ENCODE results near the gene ENTPD1.
"Not testable (repeated sequence)": the region's sequence is repeated elsewhere in the genome, so short reads cannot be mapped to it uniquely, and the experiment has no call there.

The ENTPD1 gene

DNA sequence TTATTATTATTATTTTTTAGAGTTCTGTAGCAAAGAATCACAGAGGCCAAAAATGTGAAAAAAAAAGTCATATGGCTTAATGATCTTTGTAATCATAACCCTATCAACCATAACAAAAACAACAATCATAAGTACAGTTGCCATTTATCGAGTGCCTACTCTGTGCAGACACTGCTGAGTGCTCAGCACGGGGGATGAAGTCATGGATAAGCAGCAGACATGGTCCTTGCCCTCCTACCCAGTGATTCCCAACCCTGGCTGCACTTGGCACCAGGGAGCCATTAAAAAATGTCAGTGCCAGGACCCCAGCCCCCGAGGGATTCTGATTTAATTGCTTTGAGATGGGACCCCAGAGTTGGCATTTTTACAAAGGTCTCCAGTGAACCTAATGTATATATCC, 38.2 kb downstream of the ENTPD1 start:
- no peak for DNase-seq (ENCODE audit: low read depth, low spot score)

DNA sequence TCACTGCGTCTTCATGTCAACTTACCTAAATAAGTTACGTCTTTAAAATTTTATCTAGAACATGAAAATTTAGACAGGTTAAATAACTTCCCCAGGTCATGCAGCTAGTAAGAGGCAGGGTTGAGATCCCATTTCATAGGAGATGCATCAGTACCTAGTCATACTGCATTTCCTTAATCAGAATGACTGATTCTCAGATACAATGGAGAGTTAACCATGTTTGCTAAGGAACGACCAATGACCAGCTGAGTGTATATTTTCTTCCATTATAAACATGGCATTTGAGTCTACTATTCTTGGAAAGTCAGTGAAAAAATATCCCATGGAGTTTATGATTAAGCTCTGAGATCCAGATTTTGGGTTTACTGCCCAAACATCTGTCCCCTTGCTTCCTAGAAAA, 39.6 kb downstream of the ENTPD1 start:
- DNase-seq (ENCODE audit: low read depth, low spot score): no peak

DNA sequence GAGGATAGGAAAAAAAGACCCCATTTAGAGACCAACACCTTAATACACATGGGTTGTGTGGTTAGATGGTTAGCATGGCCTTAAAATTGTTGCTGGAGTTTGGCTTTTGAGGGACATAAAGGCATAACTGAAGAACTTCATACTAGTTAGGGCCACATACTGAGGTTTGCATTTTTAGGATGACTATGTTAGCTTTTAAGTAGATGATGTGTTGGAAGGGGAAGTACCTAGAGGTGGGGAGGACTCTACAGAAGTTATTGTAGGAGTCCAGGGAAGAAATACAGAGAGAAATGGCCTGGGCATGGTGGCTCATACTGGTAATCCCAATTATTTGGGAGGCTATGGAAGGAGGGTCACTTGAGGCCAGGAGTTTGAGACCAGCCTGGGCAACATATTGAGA, 40.5 kb downstream of the ENTPD1 start:
- DNase-seq (ENCODE audit: low read depth, low spot score): no peak

DNA sequence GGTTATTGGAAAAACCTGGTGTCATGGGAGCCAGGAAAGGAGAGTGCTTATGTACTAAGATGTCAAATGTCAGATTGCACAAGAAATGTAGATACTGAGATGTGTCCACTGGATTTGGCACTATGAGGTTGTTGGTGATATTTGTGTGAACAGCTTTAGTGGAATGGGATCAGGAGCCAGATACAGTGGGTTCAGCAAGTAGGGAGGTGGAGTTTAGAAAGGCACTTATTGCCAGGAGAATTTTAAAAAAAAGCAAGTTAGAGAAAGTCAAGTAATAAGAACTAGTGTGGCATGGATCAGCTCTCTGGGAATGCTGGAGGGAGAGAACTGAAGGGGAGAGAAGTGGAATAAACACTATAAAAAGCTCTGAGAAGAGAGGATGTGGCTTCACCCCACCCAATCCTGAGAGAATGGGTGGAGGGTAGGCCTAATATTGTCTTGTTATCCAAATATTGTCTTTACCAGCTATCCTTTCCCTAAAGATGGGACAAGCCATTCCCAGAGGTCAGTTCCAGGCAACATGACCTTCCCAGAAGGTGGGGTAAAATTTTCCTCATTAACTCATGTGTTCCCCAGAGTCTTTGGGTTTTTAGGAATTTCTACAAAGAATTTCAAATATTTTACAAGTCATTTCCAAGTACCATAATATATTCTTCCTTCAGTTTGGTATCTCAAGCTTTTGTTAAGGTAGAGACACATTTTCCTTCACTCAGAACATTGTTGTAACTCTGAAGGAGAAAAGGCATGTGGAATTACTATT, 42.3 kb downstream of the ENTPD1 start:
- DNase-seq (ENCODE audit: low read depth, low spot score): no peak

DNA sequence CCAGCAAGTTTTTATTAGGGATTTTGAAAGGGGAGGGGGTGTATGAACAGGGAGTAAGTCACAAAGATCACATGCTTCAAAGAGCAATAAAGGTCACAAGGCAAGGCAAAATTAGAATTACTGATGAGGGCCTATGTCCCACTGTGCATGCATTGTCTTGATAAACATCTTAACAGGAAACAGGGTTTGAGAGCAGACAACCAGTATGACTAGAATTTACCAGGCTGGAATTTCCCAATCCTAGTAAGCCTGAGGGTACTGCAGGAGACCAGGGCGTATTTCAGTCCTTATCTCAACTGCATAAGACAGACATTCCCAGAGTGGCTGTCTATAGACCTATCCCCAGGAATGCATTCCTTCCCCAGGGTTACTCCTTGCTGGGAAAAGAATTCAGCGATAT, 44.3 kb downstream of the ENTPD1 start:
- DNase-seq (ENCODE audit: low read depth, low spot score): not testable (repeated sequence)

DNA sequence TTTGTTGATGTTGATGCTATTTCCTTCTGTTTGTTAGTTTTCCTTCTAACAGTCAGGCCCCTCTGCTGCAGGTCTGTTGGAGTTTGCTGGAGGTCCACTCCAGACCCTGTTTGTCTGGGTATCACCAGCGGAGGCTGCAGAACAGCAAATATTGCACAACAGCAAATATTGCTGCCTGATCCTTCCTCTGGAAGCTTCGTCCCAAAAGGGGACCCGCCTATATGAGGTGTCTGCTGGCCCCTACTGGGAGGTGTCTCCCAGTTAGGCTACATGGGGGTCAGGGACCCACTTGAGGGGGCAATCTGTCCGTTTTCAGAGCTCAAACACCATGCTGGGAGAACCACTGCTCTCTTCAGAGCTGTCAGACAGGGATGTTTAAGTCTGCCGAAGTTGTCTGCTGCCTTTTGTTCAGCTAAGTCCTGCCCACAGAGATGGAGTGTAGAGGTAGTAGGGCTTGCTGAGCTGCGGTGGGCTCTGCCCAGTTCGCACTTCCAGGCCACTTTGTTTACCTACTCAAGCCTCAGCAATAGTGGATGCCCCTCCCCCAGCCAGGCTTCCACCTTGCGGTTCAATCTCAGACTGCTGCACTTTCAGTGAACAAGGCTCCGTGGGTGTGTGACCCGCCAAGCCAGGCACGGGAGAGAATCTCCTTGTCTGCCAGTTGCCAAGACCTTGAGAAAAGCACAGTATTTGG, 50.9 kb downstream of the ENTPD1 start:
- DNase-seq (ENCODE audit: low read depth, low spot score): not testable (repeated sequence)

DNA sequence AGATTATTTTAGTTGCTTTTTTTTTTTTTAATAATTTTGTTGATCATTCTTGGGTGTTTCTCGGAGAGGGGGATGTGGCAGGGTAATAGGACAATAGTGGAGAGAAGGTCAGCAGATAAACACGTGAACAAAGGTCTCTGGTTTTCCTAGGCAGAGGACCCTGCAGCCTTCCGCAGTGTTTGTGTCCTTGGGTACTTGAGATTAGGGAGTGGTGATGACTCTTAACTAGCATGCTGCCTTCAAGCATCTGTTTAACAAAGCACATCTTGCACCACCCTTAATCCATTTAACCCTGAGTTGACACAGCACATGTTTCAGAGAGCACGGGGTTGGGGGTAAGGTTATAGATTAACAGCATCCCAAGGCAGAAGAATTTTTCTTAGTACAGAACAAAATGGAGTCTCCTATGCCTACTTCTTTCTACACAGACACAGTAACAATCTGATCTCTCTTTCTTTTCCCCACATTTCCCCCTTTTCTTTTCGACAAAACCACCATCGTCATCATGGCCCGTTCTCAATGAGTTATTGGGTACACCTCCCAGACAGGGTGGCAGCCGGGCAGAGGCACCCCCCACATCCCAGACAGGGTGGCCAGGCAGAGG, 52.8 kb downstream of the ENTPD1 start:
- DNase-seq (ENCODE audit: low read depth, low spot score): not testable (repeated sequence)

DNA sequence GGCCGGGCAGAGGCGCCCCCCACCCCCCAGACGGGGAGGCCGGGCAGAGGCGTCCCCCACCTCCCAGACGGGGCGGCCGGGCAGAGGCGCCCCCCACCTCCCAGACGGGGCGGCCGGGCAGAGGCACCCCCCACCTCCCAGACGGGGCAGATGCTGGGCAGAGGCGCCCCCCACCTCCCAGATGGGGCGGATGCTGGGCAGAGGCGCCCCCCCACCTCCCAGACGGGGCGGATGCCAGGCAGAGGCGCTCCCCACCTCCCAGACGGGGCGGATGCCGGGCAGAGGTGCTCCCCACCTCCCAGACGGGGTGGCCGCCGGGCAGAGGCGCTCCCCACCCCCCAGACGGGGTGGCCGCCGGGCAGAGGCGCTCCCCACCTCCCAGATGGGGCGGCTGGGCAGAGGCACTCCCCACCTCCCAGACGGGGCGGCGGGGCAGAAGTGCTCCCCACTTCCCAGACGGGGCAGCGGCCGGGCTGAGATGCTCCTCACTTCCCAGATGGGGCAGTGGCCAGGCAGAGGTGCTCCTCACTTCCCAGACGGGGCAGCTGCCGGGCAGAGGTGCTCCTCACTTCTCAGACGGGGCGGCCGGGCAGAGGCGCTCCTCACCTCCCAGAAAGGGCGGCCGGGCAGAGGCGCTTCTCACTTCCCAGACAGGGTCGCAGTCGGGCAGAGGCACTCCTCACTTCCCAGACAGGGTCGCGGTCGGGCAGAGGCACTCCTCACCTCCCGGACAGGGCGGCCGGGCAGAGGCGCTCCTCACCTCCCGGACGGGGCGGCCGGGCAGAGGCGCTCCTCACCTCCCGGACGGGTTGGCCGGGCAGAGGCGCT, 53.6 kb downstream of the ENTPD1 start:
- no peak for DNase-seq (ENCODE audit: low read depth, low spot score)

DNA sequence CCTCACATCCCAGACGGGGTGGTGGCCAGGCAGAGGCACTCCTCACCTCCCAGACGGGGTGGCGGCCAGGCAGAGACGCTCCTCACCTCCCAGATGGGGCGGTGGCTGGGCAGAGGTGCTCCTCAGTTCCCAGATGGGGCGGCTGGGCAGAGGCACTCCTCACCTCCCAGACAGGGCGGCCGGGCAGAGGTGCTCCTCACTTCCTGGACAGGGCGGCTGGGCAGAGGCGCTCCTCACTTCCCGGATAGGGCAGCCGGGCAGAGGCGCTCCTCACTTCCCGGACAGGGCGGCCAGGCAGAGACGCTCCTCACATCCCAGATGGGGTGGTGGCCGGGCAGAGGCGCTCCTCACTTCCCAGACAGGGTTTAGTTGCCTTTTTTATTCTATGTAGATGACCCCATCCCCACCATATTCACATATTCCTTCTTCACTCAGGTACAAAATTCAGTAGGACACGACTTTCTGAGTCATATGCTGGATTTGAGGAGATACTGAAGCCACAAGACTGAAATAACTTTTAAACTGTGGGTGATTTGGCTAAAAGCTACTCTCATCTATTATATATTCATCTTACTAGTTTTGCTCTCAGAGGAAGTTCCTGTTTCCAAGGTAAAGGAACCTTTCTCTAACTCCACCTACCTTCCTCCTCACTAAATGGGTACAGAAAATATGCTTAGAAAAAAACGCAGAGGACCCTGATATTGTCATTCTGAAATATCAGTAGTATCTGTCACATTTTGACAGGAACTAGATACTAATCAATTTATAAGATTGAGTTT, 54.4 kb downstream of the ENTPD1 start:
- DNase-seq (ENCODE audit: low read depth, low spot score): no peak

DNA sequence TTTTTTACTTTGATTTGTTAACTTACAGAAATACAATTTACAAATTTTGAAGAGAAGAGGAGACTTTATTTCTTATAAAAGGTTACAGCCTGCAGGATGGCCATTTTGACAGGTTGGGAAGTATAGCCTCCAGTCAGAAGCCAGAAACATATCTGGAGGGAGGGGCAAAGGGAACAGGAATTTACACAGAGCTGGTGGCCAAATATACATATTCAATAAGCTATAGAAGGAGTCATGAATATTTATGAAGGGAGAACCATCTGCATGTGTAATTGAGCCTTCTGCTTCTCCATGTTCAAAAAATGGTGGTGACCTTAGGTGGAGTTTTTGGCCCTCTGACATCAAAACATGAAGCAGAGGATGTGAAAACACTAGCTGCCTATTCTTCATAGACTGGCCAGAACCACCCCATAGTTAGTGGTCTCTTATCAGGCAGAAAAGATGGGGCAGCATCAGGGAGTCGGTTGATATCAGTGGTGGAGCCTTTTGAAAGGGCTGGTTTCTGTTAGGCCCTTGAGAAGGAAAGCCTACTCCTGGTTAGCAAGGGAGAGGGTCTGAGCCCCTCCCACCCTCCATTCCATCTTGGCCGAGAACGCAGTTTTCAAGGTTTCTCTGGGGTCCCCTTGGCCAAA, 57.2 kb downstream of the ENTPD1 start:
- DNase-seq (ENCODE audit: low read depth, low spot score): no peak

DNA sequence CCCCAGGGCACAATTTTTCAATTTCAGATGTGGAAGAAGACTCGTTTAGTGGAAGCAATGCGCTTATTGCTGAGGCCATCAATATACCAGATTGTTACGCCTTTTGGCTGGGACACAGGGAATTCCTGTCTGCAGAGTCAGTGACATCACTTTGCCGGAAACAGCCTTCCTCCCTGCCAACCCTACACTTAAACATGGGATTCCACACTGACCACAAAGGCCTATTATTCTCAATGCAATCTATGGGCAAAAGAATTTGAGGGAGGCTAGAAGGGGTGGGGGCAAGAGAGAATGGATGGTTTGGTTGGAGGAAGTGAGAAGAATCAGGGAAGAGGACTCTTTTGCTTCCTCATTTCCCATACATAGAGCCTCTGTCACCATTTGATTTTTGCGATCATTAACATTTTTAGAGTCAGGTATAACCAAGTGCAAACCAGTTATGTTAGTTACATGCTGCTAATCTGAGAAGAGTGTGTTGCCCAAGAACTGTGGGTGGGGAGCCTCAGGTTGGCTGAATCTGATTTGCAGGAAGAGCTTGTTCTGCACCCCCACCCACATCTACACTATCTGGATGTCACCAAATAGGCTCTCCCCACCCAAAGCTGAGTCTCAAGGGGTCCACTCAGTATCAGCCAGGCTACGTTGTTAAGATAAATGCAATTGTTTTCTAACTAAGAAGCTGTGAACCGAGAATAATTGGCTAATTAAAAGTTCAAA, 58.2 kb downstream of the ENTPD1 start:
- DNase-seq (ENCODE audit: low read depth, low spot score): no peak

DNA sequence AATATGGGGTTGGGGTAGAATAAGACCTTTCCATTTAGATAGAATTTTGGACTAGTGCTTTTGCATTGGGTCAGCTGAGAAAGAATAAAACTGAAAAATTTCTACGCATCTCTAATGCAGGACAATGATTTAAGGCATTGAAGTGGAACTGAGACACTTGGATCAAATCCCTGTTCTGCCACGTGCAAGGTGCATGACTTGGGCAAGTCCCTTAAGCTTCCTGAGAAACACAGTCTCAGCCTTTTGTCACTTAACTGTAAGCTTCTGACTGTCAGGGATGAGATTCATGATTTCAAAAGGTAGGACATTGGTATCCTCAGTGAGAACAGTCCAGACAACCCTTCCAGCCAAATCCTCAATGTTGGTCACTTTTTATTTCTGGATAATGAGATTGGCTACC, 59.2 kb downstream of the ENTPD1 start:
- DNase-seq (ENCODE audit: low read depth, low spot score): no peak

DNA sequence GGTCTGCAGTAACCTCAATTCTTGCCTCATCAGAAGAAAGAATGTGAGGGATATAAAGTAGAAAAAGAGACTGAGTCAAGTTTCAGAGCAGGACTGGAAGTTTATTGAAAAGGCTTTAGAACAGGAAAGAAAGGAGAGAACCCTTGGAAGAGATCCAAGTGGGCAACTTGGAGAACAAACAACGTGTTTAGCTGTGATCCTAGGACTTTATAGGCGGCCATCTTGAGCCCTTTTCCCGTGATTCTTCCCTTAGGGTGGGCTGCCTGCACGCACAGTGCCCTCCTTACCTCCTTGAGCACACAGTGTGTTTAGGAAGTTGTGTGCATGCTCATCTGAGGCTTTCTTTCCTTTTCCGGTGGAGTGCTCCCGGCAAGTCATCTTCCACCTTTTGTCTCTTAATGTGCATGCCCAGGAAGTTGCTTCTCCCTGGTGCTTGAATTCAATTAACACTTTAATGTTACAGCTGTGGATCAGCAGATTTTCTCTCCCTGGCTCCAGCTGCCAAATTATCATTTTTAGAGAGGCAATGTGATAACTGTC, 59.8 kb downstream of the ENTPD1 start:
- DNase-seq (ENCODE audit: low read depth, low spot score): no peak

DNA sequence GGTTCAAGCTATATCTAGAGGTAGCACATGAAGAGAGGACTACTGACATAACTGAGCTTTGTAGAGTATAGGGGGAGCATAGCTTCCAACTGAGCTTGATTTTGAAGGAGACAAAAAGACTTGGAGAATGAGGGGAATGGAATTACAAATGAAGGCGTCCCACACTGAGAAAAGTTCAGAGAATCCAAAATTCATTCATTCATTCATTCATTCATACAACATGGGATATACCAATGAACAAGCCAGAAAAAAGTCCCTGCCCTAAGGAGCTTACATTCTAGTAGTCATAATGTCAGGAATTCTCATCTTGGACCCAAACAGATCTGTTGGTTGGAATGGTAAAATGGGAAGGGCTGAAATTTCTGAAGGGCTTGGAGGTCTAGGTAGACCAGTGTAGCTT, 62.0 kb downstream of the ENTPD1 start:
- no peak for DNase-seq (ENCODE audit: low read depth, low spot score)

DNA sequence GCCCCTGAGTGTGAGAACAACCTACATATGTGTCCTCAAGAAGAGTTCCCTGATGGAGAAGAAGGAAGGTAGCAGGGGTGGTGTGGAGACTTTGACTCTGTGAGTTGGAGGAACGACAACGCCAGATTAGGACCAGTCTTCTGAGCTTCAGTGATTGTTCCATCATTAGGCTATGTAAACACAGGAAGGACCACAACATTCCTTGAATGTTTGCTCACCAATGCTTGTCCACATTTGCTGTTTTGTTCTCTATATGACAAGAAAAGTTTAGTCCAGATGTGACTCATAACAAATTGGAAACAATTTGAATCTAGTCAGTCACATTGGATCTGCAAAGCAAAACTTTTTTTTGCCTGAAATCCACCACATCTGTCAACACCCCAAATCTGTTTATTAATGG, 62.7 kb downstream of the ENTPD1 start:
- no peak for DNase-seq (ENCODE audit: low read depth, low spot score)

DNA sequence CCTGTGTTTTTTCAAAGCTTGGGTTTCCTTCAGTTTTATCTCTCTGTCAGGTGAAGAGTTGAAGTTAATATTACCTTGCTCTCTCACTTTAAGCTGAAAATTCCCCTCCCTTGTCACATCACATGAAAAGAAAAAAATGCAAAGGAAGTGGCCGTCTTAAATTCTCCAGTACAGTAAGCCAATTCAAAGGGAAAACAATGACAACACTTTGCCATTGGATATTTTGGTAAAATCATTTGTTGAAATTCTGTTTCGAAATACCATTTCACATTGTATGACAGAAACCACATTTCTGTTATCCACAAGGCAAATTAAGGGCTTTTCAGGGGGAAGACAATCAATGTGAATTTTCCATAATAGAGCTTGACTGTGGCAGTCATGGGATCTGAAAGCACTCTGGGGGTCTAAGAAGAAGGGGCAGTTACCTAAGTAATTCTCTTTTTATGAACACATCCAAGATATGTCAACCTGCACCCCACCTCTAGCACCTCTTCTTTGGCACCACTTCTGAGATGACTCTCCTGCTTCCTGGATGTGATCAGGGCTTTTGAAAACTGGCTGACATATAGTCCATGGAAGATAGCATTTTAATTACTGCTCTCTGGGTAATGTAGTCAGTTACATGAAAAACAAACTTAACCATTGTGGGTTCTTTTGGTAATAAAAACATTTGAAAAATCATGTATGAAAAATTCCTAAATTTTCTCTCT, 63.8 kb downstream of the ENTPD1 start:
- no peak for DNase-seq (ENCODE audit: low read depth, low spot score)

DNA sequence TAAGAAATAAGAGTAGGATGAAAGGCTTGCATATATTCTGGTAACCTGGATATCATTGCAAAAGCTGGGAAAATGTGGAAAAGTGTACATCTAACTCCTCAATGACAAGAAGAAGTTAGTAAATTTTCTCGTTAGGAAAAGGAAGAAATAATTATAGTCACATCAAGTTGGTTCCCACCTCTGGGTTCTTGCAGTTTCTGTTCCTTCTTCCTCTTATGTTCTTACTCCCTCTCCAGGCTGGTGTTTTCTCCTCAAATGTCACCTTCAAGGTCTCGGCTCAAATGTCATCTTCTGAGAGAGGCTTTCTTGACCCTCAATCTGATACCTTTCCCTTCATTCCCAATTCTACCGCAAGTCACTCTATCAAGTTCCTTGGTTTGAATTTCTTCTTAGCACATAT, 64.4 kb downstream of the ENTPD1 start:
- DNase-seq (ENCODE audit: low read depth, low spot score): no peak

DNA sequence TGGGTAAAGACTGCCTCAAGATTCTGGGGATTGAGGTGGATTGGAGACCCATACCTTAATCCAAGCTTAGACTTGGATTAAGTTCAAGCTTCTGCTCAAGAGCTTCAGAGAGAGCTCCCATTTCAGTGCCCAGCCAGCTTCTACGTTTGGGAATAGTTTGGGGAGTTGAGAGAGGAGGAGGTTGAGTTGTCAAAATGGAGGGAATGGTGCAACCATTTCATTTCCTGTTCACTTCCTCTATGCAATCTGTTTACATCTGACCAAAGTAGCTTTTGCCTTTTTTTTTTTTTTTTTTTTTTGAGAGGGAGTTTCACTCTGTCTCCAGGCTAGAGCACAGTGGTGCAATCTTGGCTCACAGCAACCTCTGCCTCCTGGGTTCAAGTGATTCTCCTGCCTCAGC, 65.8 kb downstream of the ENTPD1 start:
- no peak for DNase-seq (ENCODE audit: low read depth, low spot score)

DNA sequence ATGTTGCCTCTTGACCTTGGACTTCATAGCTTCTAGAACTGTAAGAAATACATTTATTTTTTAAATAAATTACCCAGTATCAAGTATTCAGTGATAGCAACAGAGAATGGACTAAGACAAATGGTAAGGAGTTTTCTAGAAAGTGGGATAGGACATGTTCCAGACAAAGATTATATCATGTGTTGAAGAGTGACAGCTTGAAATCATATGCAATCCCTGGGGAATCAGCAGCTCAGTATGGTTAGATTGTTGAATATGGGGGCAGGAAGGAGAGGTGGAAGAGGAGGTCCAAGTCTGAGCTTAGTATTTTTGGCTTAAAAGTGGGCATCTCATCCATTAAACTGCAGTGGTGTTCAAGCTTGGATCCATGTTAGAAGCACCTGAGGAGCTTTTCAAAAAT, 74.1 kb downstream of the ENTPD1 start:
- no peak for DNase-seq (ENCODE audit: low read depth, low spot score)

Measured in activated CD4-positive, CD25-positive, alpha-beta regulatory T cell treated with anti-CD3 and anti-CD28 coated beads, Interleukin-2, amount 50 U/mL, for 16 hours (primary cell).